HepG2 (cell line): ENCODE results near the gene FBXO24. TPM values are rescaled to one million over a fixed set of nuclear protein-coding genes. Genes with fewer than 3 reads are reported as not detected.

Experiments used
- ATAC-seq: fragments of 200-7000 bp; cut with Tn5 transposase; 3 replicates; pipeline ENCODE4 v1.9.1; 2020; ENCODE audit warnings: mild to moderate bottlenecking, moderate library complexity
- BruUV-seq: library from RNA; stranded (reverse); fragments of 400-500 nt; replicated peaks from 2 replicates; lab custom pipeline; 2021; lab: Mats Ljungman, UMichigan
- CTCF ChIA-PET: fragments of 300-600 bp; formaldehyde crosslinking; extraction: SDS; loops from one replicate; lab custom pipeline; 2021; ENCODE audit warnings: low total read pairs, inconsistent platforms, low intra/inter-chr PET ratio; lab: Yijun Ruan, JAX
- POLR2A ChIA-PET: fragments of 350-600 bp; sonication (Branson Sonifier 250); formaldehyde crosslinking; loops from one replicate; lab custom pipeline; 2020; ENCODE audit warnings: antibody characterized with exemption, inconsistent platforms; lab: Yijun Ruan, JAX
- DNase-seq: peaks from one replicate; pipeline ENCODE4 v3.0.0-alpha.2; 2015; ENCODE audit warnings: low spot score
- FAIRE-seq: peaks from 3 replicates; lab custom pipeline; 2011; peaks lifted over from hg19 to GRCh38; lab: Jason Lieb, UNC
- H2AFZ ChIP-seq: one replicate; pipeline ENCODE4 v1.6.1; 2011; ENCODE audit warnings: low read length, inconsistent platforms
- H3K27ac ChIP-seq: fragments of 300-600 bp; 3 replicates; pipeline ENCODE4 v1.8.0; 2011; ENCODE audit warnings: mixed run types, mild to moderate bottlenecking, mixed read lengths, low read length, inconsistent platforms; ENCODE audit not compliant: insufficient read depth; ENCODE audit errors: extremely low read length
- H3K27me3 ChIP-seq, 2 experiments: fragments of 200-600 bp in 1 of 2; 2 replicates in 1 of 2; 3 replicates in 1 of 2; pipeline versions ENCODE4 v1.6.0 to v1.8.0; 2011; ENCODE audit warnings: low read length in 2 of 2, mild to moderate bottlenecking in 2 of 2, moderate library complexity in 2 of 2, inconsistent platforms in 1 of 2; ENCODE audit not compliant: insufficient read depth in 2 of 2, control insufficient read depth in 1 of 2
- H3K36me3 ChIP-seq, 2 experiments: fragments of 200-600 bp in 1 of 2; replicated peaks in 1 of 2; 2 replicates in 1 of 2; 3 replicates in 1 of 2; pipeline versions ENCODE4 v1.5.1 to v1.8.0; 2011; ENCODE audit warnings: low read length in 2 of 2, inconsistent platforms in 1 of 2; ENCODE audit not compliant: insufficient read depth in 2 of 2, control insufficient read depth in 1 of 2
- H3K4me1 ChIP-seq: 2 replicates; pipeline ENCODE4 v1.5.1; 2012; ENCODE audit warnings: low read length, inconsistent platforms; ENCODE audit not compliant: insufficient read depth
- H3K4me2 ChIP-seq: 2 replicates; pipeline ENCODE4 v1.6.0; 2011; ENCODE audit warnings: low read depth, low read length, inconsistent platforms
- H3K4me3 ChIP-seq, 3 experiments: fragments of 200-600 bp in 1 of 3; sonication (generic), shearing (Covaris generic) in 1 of 3; replicated peaks in 1 of 3; 2 replicates each; pipeline ENCODE4 v1.5.1; 2011 to 2016; ENCODE audit warnings: low read length in 3 of 3, inconsistent platforms in 2 of 3, low read depth in 2 of 3, mild to moderate bottlenecking in 2 of 3, control low read depth in 1 of 3, mixed read lengths in 1 of 3; ENCODE audit not compliant: insufficient read depth in 1 of 3
- H3K79me2 ChIP-seq: one replicate; pipeline ENCODE4 v1.6.1; 2011; ENCODE audit warnings: low read length, inconsistent platforms; ENCODE audit not compliant: insufficient read depth
- H3K9ac ChIP-seq: 2 replicates; pipeline ENCODE4 v1.6.0; 2011; ENCODE audit warnings: mild to moderate bottlenecking, low read depth, low read length, inconsistent platforms; ENCODE audit not compliant: insufficient read depth
- H3K9me3 ChIP-seq: 2 replicates; pipeline ENCODE4 v1.5.1; 2012; ENCODE audit warnings: mild to moderate bottlenecking, low read length
- H4K20me1 ChIP-seq: 2 replicates; pipeline ENCODE4 v1.6.0; 2011; ENCODE audit warnings: inconsistent platforms, mild to moderate bottlenecking, low read length, moderate library complexity; ENCODE audit not compliant: insufficient read depth
- AHR ChIP-seq: IDR thresholded peaks from 2 replicates; pipeline ENCODE4 v1.6.1; 2018; ENCODE audit warnings: missing genetic modification reagents, missing compliant biosample characterization
- FUBP1 ChIP-seq: sonication (generic); formaldehyde crosslinking; IDR thresholded peaks from 2 replicates; pipeline ENCODE4 v1.5.1; 2020; ENCODE audit warnings: missing genetic modification reagents, mild to moderate bottlenecking, borderline replicate concordance
- KAT8 ChIP-seq: IDR thresholded peaks from 2 replicates; pipeline ENCODE4 v1.6.1; 2016; ENCODE audit warnings: missing genetic modification reagents, missing compliant biosample characterization
- MTA3 ChIP-seq: sonication (generic); formaldehyde crosslinking; IDR thresholded peaks from 2 replicates; pipeline ENCODE4 v1.4.0; 2020; ENCODE audit warnings: missing genetic modification reagents
- NR2F1 ChIP-seq, 2 experiments: fragments of 450-650 bp in 1 of 2; formaldehyde crosslinking in 1 of 2; IDR thresholded peaks; 2 replicates each; pipeline versions ENCODE4 v1.5.0 to v1.6.1; 2016 to 2020; ENCODE audit warnings: mild to moderate bottlenecking in 1 of 2, missing compliant biosample characterization in 1 of 2, missing genetic modification reagents in 1 of 2, moderate library complexity in 1 of 2
- ZFP82 ChIP-seq: sonication (generic); formaldehyde crosslinking; IDR thresholded peaks from 2 replicates; pipeline ENCODE4 v1.5.1; 2020; ENCODE audit warnings: mild to moderate bottlenecking, missing genetic modification reagents, borderline replicate concordance
- ZNF484 ChIP-seq: sonication (generic); formaldehyde crosslinking; IDR thresholded peaks from 2 replicates; pipeline ENCODE4 v1.5.1; 2020; ENCODE audit warnings: mild to moderate bottlenecking, low read depth, missing genetic modification reagents, borderline replicate concordance
- ZNF512 ChIP-seq: sonication (generic); formaldehyde crosslinking; IDR thresholded peaks from 2 replicates; pipeline ENCODE4 v1.4.0; 2020; ENCODE audit warnings: mild to moderate bottlenecking, missing genetic modification reagents
- ZNF703 ChIP-seq: sonication (generic); formaldehyde crosslinking; IDR thresholded peaks from 2 replicates; pipeline ENCODE4 v1.5.1; 2020; ENCODE audit warnings: missing genetic modification reagents, mild to moderate bottlenecking, moderate library complexity, borderline replicate concordance
- WGBS: methylation state at CpG from one replicate; pipeline ENCODE4 v1.1.6; 2017; ENCODE audit warnings: low lambda C conversion rate; 5-methylcytosine and 5-hydroxymethylcytosine counted together
- in situ Hi-C: cut with HindIII; loops from 2 replicates; pipeline ENCODE4 v1.10.0; 2017; ENCODE audit warnings: low pct_unique_long_range_greater_than_20kb; ENCODE audit not compliant: extremely low pct_ligation_motif_present
- intact Hi-C: fragments of 100-400 bp; cut with micrococcal nuclease; formaldehyde crosslinking; loops from one replicate; pipeline ENCODE4 v1.10.0; 2022; ENCODE audit not compliant: unreplicated experiment
- polyA plus RNA-seq, 8 experiments: library from polyadenylated mRNA; depleted of rRNA in 3 of 8; stranded (reverse) in 7 of 8; unstranded in 1 of 8; fragments of >200 nt; fragmentation: Illumina TruSeq in 4 of 8; extraction: Trizol in 4 of 8; gene quantifications; 2 replicates each; pipeline versions ENCODE4 v1.2.1 to v1.2.3, GENCODE V29; 2011 to 2016; ENCODE audit warnings: low read depth in 4 of 8, missing spikeins in 1 of 8, mixed read lengths in 1 of 8; ENCODE audit not compliant: insufficient read depth in 1 of 8
- total RNA-seq, 5 experiments: library from RNA; depleted of rRNA; stranded (reverse); fragments of >200 nt; fragmentation: Illumina TruSeq; extraction: Trizol; gene quantifications; 2 replicates each; pipeline ENCODE4 v1.2.3, GENCODE V29; 2016; ENCODE audit warnings: low read depth in 1 of 5
- TF ChIP-seq, protein P1 (sequence below): sonication (generic); formaldehyde crosslinking; IDR thresholded peaks from 2 replicates; pipeline ENCODE4 v1.5.1; 2020; ENCODE audit warnings: mild to moderate bottlenecking, missing genetic modification reagents, moderate library complexity
- TF ChIP-seq, protein P2 (sequence below): IDR thresholded peaks from 2 replicates; pipeline ENCODE4 v1.6.1; 2016; ENCODE audit warnings: missing genetic modification reagents, missing compliant biosample characterization
- TF ChIP-seq, protein P3 (sequence below): sonication (generic); formaldehyde crosslinking; IDR thresholded peaks from 2 replicates; pipeline ENCODE4 v1.4.0; 2020; ENCODE audit warnings: missing genetic modification reagents

The FBXO24 gene
- total and polyA plus RNA-seq, 2 of the 13 experiments (the other 11 are each of a cell fraction or from before 2014, with no cell fraction given), result 0.20 to 0.55 TPM

DNA sequence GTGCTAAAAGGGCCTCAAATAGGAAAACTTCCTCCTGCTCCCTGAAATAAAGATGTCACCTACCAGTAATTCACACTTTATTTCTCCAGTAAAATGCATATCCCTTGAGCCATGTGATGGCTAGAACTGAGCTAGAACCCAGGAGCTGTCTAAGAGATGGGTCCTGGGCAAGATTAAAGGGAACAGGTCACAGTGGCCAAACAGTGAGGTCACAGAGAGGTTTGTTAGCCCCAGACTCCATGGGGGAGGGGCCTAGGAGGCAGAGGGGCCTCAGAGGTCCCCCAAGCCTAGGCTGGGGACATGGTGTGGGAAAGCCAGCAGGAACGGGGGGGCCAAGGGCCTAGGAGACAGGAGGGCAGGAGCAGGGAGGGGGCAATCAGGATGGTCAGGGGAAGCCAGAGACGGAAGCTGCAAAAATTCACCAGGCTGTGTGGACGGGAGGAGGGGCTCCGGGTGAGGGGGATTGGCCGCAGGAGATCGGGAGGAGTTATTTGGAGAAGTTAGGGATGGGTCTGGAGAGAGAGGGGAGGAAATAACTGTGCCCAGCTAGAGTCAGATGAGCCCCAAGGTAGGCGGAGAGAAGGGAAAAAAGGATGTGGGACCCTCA lies 3.3 kb downstream of the FBXO24 start:
- Histone ChIP-seq H4K20me1 (peaks cover 7% of the 10 kb centered on the region; the same call in 1 of the 2 replicates), H3K4me2 (peak overlapping the region; percentile 40), H3K4me1 (peaks cover 46% of the 10 kb centered on the region), H3K4me3 (peak overlapping the region in 1 of 3 experiments; percentile 38; a peak in 1 of 6 replicates), H3K79me2 (peaks cover 6% of the 10 kb centered on the region), H3K9ac (no peak overlapping the region), H3K36me3 (no peaks in the 10 kb centered on the region), H3K27me3 (peaks cover 0 to 9% of the 10 kb centered on the region in 2 experiments; a peak in 3 of 5 replicates), H3K9me3 (no peaks in the 10 kb centered on the region), H3K27ac (no peak overlapping the region), H2AFZ (no peak overlapping the region)
- intact Hi-C loops, result no loop called here
- no peak for ATAC-seq
- no peak for DNase-seq
- ChIA-PET POLR2A (interaction anchor here (1.2 to 1.4 kb wide), 3 partner anchors 19 to 116 kb away, joined by 3 to 7 read pairs (median 4); partner anchors contain the start of genes MOSPD3 and POP7), CTCF (interaction anchor here (0.8 kb wide), 1 partner anchor 120 kb away, joined by 6 read pairs; no protein-coding TSS in a partner anchor)
- no TSS peak for BruUV-seq
- WGBS, result 9% methylated on average over 7 of the region's 7 CpGs
- in situ Hi-C loops, result no loop called here
- no peak for FAIRE-seq
- TF ChIP-seq FUBP1, result no peak
- TF ChIP-seq, protein P1, sequence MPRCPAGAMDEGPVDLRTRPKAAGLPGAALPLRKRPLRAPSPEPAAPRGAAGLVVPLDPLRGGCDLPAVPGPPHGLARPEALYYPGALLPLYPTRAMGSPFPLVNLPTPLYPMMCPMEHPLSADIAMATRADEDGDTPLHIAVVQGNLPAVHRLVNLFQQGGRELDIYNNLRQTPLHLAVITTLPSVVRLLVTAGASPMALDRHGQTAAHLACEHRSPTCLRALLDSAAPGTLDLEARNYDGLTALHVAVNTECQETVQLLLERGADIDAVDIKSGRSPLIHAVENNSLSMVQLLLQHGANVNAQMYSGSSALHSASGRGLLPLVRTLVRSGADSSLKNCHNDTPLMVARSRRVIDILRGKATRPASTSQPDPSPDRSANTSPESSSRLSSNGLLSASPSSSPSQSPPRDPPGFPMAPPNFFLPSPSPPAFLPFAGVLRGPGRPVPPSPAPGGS (CRISPR knock-in tag), result no peak
- no peak for TF ChIP-seq ZNF484 (CRISPR knock-in tag)
- no peak for TF ChIP-seq ZFP82
- peak in 1 of 2 experiments; percentile 37; a peak in 1 of 4 replicates for TF ChIP-seq NR2F1 (CRISPR knock-in tag; IDR thresholded peaks at IDR 0.05)
- TF ChIP-seq, protein P2, sequence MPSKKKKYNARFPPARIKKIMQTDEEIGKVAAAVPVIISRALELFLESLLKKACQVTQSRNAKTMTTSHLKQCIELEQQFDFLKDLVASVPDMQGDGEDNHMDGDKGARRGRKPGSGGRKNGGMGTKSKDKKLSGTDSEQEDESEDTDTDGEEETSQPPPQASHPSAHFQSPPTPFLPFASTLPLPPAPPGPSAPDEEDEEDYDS (CRISPR knock-in tag), result no peak
- no peak for TF ChIP-seq ZNF703 (CRISPR knock-in tag)
- no peak for TF ChIP-seq MTA3 (CRISPR knock-in tag)
- TF ChIP-seq ZNF512 (CRISPR knock-in tag), result no peak
- no peak for TF ChIP-seq AHR (CRISPR knock-in tag)
- TF ChIP-seq, protein P3, sequence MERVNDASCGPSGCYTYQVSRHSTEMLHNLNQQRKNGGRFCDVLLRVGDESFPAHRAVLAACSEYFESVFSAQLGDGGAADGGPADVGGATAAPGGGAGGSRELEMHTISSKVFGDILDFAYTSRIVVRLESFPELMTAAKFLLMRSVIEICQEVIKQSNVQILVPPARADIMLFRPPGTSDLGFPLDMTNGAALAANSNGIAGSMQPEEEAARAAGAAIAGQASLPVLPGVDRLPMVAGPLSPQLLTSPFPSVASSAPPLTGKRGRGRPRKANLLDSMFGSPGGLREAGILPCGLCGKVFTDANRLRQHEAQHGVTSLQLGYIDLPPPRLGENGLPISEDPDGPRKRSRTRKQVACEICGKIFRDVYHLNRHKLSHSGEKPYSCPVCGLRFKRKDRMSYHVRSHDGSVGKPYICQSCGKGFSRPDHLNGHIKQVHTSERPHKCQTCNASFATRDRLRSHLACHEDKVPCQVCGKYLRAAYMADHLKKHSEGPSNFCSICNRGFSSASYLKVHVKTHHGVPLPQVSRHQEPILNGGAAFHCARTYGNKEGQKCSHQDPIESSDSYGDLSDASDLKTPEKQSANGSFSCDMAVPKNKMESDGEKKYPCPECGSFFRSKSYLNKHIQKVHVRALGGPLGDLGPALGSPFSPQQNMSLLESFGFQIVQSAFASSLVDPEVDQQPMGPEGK (CRISPR knock-in tag), result peak; percentile 38; the same call in 1 of the 2 replicates
- no peak for TF ChIP-seq KAT8 (CRISPR knock-in tag)
